IMR-90 (cell line): ENCODE results near the gene CARD18. TPM values are rescaled to one million over a fixed set of nuclear protein-coding genes. Genes with fewer than 3 reads are reported as not detected.

Experiments
- ATAC-seq: fragments of 200-7000 bp; cut with Tn5 transposase; 2 replicates; pipeline ENCODE4 v1.9.1; 2020; ENCODE audit warnings: low read depth, mild to moderate bottlenecking, moderate library complexity
- BruUV-seq: library from RNA; stranded (reverse); fragments of 400-500 nt; replicated peaks from 2 replicates; lab custom pipeline; 2021; lab: Mats Ljungman, UMichigan
- CTCF ChIA-PET: fragments of 300-600 bp; formaldehyde crosslinking; extraction: SDS; loops from one replicate; lab custom pipeline; 2021; ENCODE audit warnings: antibody characterized with exemption; lab: Yijun Ruan, JAX
- POLR2A ChIA-PET: fragments of 300-600 bp; sonication (Branson Sonifier 250); formaldehyde crosslinking; loops from one replicate; lab custom pipeline; 2022; ENCODE audit warnings: antibody characterized with exemption; ENCODE audit not compliant: unreplicated experiment; lab: Charles Lee
- DNase-seq: peaks from one replicate; pipeline ENCODE4 v3.0.0; 2013
- H2AFZ ChIP-seq: replicated peaks from 2 replicates; pipeline ENCODE3; 2013; ENCODE audit warnings: low read length, mild to moderate bottlenecking; ENCODE audit not compliant: poor library complexity
- H2AK5ac ChIP-seq: 2 replicates; pipeline ENCODE4 v1.6.1; 2013; ENCODE audit warnings: low read depth, low read length, inconsistent platforms
- H2AK9ac ChIP-seq: replicated peaks from 2 replicates; pipeline ENCODE3; 2013; ENCODE audit warnings: mild to moderate bottlenecking, low read depth, low read length, moderate library complexity; ENCODE audit not compliant: poor library complexity
- H2BK120ac ChIP-seq: 2 replicates; pipeline ENCODE4 v1.6.1; 2013; ENCODE audit warnings: low read depth, low read length, inconsistent platforms
- H2BK15ac ChIP-seq: 3 replicates; pipeline ENCODE4 v1.6.1; 2013; ENCODE audit warnings: low read depth, low read length, inconsistent platforms
- H2BK20ac ChIP-seq: 2 replicates; pipeline ENCODE4 v1.6.1; 2013; ENCODE audit warnings: low read depth, mild to moderate bottlenecking, inconsistent platforms, low read length, moderate library complexity
- H2BK5ac ChIP-seq: 2 replicates; pipeline ENCODE4 v1.6.1; 2013; ENCODE audit warnings: mild to moderate bottlenecking, low read depth, low read length, inconsistent platforms; ENCODE audit not compliant: poor library complexity, severe bottlenecking
- H3K14ac ChIP-seq: replicated peaks from 2 replicates; pipeline ENCODE4 v1.6.1; 2013; ENCODE audit warnings: low read depth, low read length, inconsistent platforms
- H3K18ac ChIP-seq: 2 replicates; pipeline ENCODE4 v1.6.1; 2013; ENCODE audit warnings: low read depth, low read length, control low read depth
- H3K23ac ChIP-seq: 2 replicates; pipeline ENCODE4 v1.6.1; 2013; ENCODE audit warnings: low read depth, low read length, inconsistent platforms
- H3K27ac ChIP-seq: 2 replicates; pipeline ENCODE4 v1.5.1; 2013; ENCODE audit warnings: mild to moderate bottlenecking, control low read depth, low read length; ENCODE audit not compliant: insufficient read depth
- H3K27me3 ChIP-seq: 2 replicates; pipeline ENCODE4 v1.6.1; 2013; ENCODE audit warnings: low read length; ENCODE audit not compliant: control insufficient read depth, insufficient read depth
- H3K36me3 ChIP-seq: 2 replicates; pipeline ENCODE4 v1.6.1; 2013; ENCODE audit warnings: low read length, mixed read lengths; ENCODE audit not compliant: control insufficient read depth, insufficient read depth
- H3K4ac ChIP-seq: 2 replicates; pipeline ENCODE4 v1.6.1; 2013; ENCODE audit warnings: low read depth, low read length, inconsistent platforms
- H3K4me1 ChIP-seq: 2 replicates; pipeline ENCODE4 v1.6.1; 2013; ENCODE audit warnings: low read length, mixed read lengths; ENCODE audit not compliant: control insufficient read depth, insufficient read depth
- H3K4me2 ChIP-seq: 2 replicates; pipeline ENCODE4 v1.6.1; 2013; ENCODE audit warnings: low read depth, mild to moderate bottlenecking, control low read depth, low read length, moderate library complexity
- H3K4me3 ChIP-seq: 2 replicates; pipeline ENCODE4 v1.5.1; 2013; ENCODE audit warnings: low read depth, mild to moderate bottlenecking, control low read depth, low read length, moderate library complexity; ENCODE audit not compliant: insufficient read depth
- H3K56ac ChIP-seq: 2 replicates; pipeline ENCODE4 v1.6.1; 2013; ENCODE audit warnings: low read length, inconsistent platforms; ENCODE audit not compliant: insufficient read depth; ENCODE audit errors: extremely low read depth
- H3K79me1 ChIP-seq, 2 experiments: 2 replicates each; pipeline ENCODE4 v1.6.1; 2013; ENCODE audit warnings: low read length in 2 of 2, inconsistent platforms in 1 of 2, low read depth in 1 of 2
- H3K9ac ChIP-seq: 2 replicates; pipeline ENCODE4 v1.6.1; 2013; ENCODE audit warnings: low read depth, low read length, control low read depth
- H3K9me1 ChIP-seq: 2 replicates; pipeline ENCODE4 v1.6.1; 2013; ENCODE audit warnings: low read length, inconsistent platforms; ENCODE audit not compliant: insufficient read depth
- H3K9me3 ChIP-seq: 2 replicates; pipeline ENCODE4 v1.6.1; 2013; ENCODE audit warnings: low read length; ENCODE audit not compliant: control insufficient read depth, insufficient read depth
- H4K20me1 ChIP-seq: 2 replicates; pipeline ENCODE4 v1.6.1; 2013; ENCODE audit warnings: low read length, inconsistent platforms; ENCODE audit not compliant: insufficient read depth
- H4K5ac ChIP-seq: 2 replicates; pipeline ENCODE4 v1.6.1; 2013; ENCODE audit warnings: mild to moderate bottlenecking, low read depth, low read length, control low read depth
- H4K8ac ChIP-seq, 2 experiments: 2 replicates each; pipeline ENCODE4 v1.6.1; 2013; ENCODE audit warnings: low read depth in 2 of 2, low read length in 2 of 2, control low read depth in 1 of 2, inconsistent platforms in 1 of 2
- H4K91ac ChIP-seq: 2 replicates; pipeline ENCODE4 v1.6.1; 2013; ENCODE audit warnings: low read depth, low read length, inconsistent platforms; ENCODE audit not compliant: insufficient read depth
- CEBPB ChIP-seq: IDR thresholded peaks from 2 replicates; pipeline ENCODE4 v1.6.1; 2012; ENCODE audit warnings: low read depth, low read length, improper control_type of control experiment
- CHD1 ChIP-seq: IDR thresholded peaks from 2 replicates; pipeline ENCODE4 v1.6.1; 2012; ENCODE audit warnings: low read depth, low read length, improper control_type of control experiment
- CTCF ChIP-seq: conservative IDR thresholded peaks from 2 replicates; pipeline ENCODE4 v1.5.1; 2012; ENCODE audit warnings: mild to moderate bottlenecking, low read depth, low read length, improper control_type of control experiment
- FOS ChIP-seq: fragments of 150-350 bp; IDR thresholded peaks from 2 replicates; pipeline ENCODE4 v1.6.1; 2016; ENCODE audit warnings: low read depth, low read length
- NFE2L2 ChIP-seq: fragments of 150-350 bp; IDR thresholded peaks from 2 replicates; pipeline ENCODE4 v1.6.1; 2016; ENCODE audit warnings: low read depth, mild to moderate bottlenecking, low read length
- POLR2A ChIP-seq: IDR thresholded peaks from 2 replicates; pipeline ENCODE4 v1.6.1; 2012; ENCODE audit warnings: mild to moderate bottlenecking, low read depth, low read length
- RCOR1 ChIP-seq: IDR thresholded peaks from 2 replicates; pipeline ENCODE4 v1.6.1; 2012; ENCODE audit warnings: mild to moderate bottlenecking, low read length, improper control_type of control experiment; ENCODE audit not compliant: insufficient replicate concordance
- RFX5 ChIP-seq: IDR thresholded peaks from 2 replicates; pipeline ENCODE4 v1.8.0; 2012; ENCODE audit warnings: low read depth, mild to moderate bottlenecking, low read length, moderate library complexity
- WGBS, 2 experiments: methylation state at CpG; one replicate each; pipeline versions ENCODE4 v1.1.5 to v1.1.7; 2013; ENCODE audit warnings: missing lambda C conversion rate in 2 of 2; ENCODE audit not compliant: insufficient read length in 1 of 2; ENCODE audit errors: extremely low coverage in 2 of 2; 5-methylcytosine and 5-hydroxymethylcytosine counted together
- dilution Hi-C: fragments of 300-500 bp; cut with HindIII; formaldehyde crosslinking; loops from one replicate; pipeline ENCODE4 v1.14.3; 2018; ENCODE audit warnings: low sequenced_read_pairs; ENCODE audit not compliant: unreplicated experiment
- in situ Hi-C: fragments of 300-500 bp; cut with MboI; formaldehyde crosslinking; loops from 3 replicates; pipeline ENCODE4 v1.14.3; 2019; ENCODE audit warnings: low sequenced_read_pairs, inconsistent platforms, mixed read lengths
- intact Hi-C: fragments of 100-400 bp; cut with micrococcal nuclease; formaldehyde crosslinking; loops from 2 replicates; pipeline ENCODE4 v1.10.0; 2022
- polyA plus RNA-seq, 3 experiments: library from polyadenylated mRNA; depleted of rRNA; stranded (reverse); fragments of >200 nt; gene quantifications; 2 replicates each; pipeline ENCODE4 v1.2.3, GENCODE V29; 2012; ENCODE audit warnings: low replicate concordance in 1 of 3
- total RNA-seq: library from RNA; depleted of rRNA; stranded (reverse); fragments of >200 nt; gene quantifications from 2 replicates; pipeline ENCODE4 v1.2.3, GENCODE V29; 2012

CARD18 gene
- total and polyA plus RNA-seq, 2 of the 4 experiments (the other 2 are of a cell fraction), result not detected

- Histone ChIP-seq H3K14ac (no peak overlapping the region), H3K23ac (no peak overlapping the region), H3K9me3 (no peaks in the 10 kb centered on the region), H3K18ac (no peak overlapping the region), H3K4me2 (no peak overlapping the region), H3K27ac (no peak overlapping the region), H3K4me3 (no peak overlapping the region), H3K27me3 (no peaks in the 10 kb centered on the region), H4K5ac (no peak overlapping the region), H3K36me3 (no peaks in the 10 kb centered on the region), H3K9ac (no peak overlapping the region), H3K9me1 (no peaks in the 10 kb centered on the region), H2AFZ (no peak overlapping the region), H2AK9ac (no peak overlapping the region), H2BK20ac (no peak overlapping the region), H4K91ac (no peak overlapping the region), H2BK5ac (no peak overlapping the region), H4K8ac (no peak overlapping the region), H2BK15ac (no peak overlapping the region), H3K79me1 (no peaks in the 10 kb centered on the region), H4K20me1 (no peaks in the 10 kb centered on the region), H3K4me1 (no peaks in the 10 kb centered on the region), H2BK120ac (no peak overlapping the region), H3K4ac (no peak overlapping the region), H3K56ac (no peak overlapping the region), H2AK5ac (no peak overlapping the region)
- no TSS peak for BruUV-seq
- in situ Hi-C loops (no loop called here), intact Hi-C loops (no loop called here), dilution Hi-C loops (no loop called here)
- DNase-seq (no peak), ATAC-seq (no peak)
- ChIA-PET CTCF (no interaction called here), POLR2A (no interaction called here)
- TF ChIP-seq CEBPB (no peak), RFX5 (no peak), FOS (no peak), CHD1 (no peak), NFE2L2 (no peak), RCOR1 (no peak), CTCF (no peak), POLR2A (no peak)
- no CpG with 5 or more reads among the region's 1 CpG for WGBS, 2 experiments
These were observed 22.9 kb upstream of the CARD18 start for GRCh38 chr11:105162506-105162905.
